ENCODE results near the gene STIP1. TPM values are rescaled to one million over a fixed set of nuclear protein-coding genes. Genes with fewer than 3 reads are reported as not detected.
A peak's percentile ranks its signal among the peaks of the same experiment; 100 is the strongest.

The STIP1 gene
- total RNA-seq, 1 donor from 2014 or later: 252 TPM

GRCh38 chr11:64244107-64244506 is 58.1 kb downstream of the STIP1 start:
- no peak overlapping the region for H3K4me2 ChIP-seq
- H3K9ac ChIP-seq: no peak overlapping the region
- peaks cover 41% of the 10 kb centered on the region for H3F3A ChIP-seq (ENCODE audit: low read depth)
- Mint-ChIP-seq H3K4me3 (peak overlapping the region; percentile 89), H3K4me1 (peaks cover 39% of the 10 kb centered on the region), H3K27me3 (ENCODE audit: insufficient read depth, low read depth) (peaks cover 12% of the 10 kb centered on the region), H3K36me3 (peaks cover 2% of the 10 kb centered on the region), H3K27ac (no peak overlapping the region), H3K9me3 (no peaks in the 10 kb centered on the region)
- peaks cover 22% of the 10 kb centered on the region for H4K20me1 ChIP-seq (ENCODE audit: low read depth)
- TF ChIP-seq EZH2 (IDR thresholded peaks at IDR 0.05): no peak
- no peak for TF ChIP-seq CTCF (IDR thresholded peaks at IDR 0.05)
- TF ChIP-seq EZH2phosphoT487 (IDR thresholded peaks at IDR 0.05): no peak
- no peak overlapping the region for H2AFZ ChIP-seq (replicated peaks)
- H3K9me3 ChIP-seq (ENCODE audit: low read depth): no peaks in the 10 kb centered on the region
- peaks cover 19% of the 10 kb centered on the region for H3K4me1 ChIP-seq
- no peaks in the 10 kb centered on the region for H3K36me3 ChIP-seq
- no peak for DNase-seq (ENCODE audit: low spot score)
- no peak overlapping the region for H3K4me3 ChIP-seq
- H3K27me3 ChIP-seq: peaks cover 6% of the 10 kb centered on the region
- H3K27ac ChIP-seq: no peak overlapping the region
- peaks cover 25% of the 10 kb centered on the region for H3K79me2 ChIP-seq (ENCODE audit: low read depth)

- peaks cover 44% of the 10 kb centered on the region for H3K4me1 Mint-ChIP-seq
- H3K4me3 Mint-ChIP-seq: peak overlapping the region; percentile 89
- no peak overlapping the region for H3K27ac ChIP-seq
- peaks cover 46% of the 10 kb centered on the region for H3F3A ChIP-seq (ENCODE audit: low read depth)
- no peaks in the 10 kb centered on the region for H3K9me3 ChIP-seq (ENCODE audit: low read depth)
- H3K79me2 ChIP-seq (ENCODE audit: low read depth): peaks cover 25% of the 10 kb centered on the region
- H4K20me1 ChIP-seq (ENCODE audit: low read depth): peaks cover 22% of the 10 kb centered on the region
- H3K27me3 ChIP-seq: peaks cover 6% of the 10 kb centered on the region
- H3K27ac Mint-ChIP-seq: no peak overlapping the region
- H3K4me2 ChIP-seq: peak overlapping the region; percentile 82
- H3K27me3 Mint-ChIP-seq (ENCODE audit: insufficient read depth, low read depth): peaks cover 9% of the 10 kb centered on the region
- no peaks in the 10 kb centered on the region for H3K9me3 Mint-ChIP-seq
- H3K4me1 ChIP-seq: peaks cover 27% of the 10 kb centered on the region
- H3K36me3 ChIP-seq: no peaks in the 10 kb centered on the region
- no peak for DNase-seq (ENCODE audit: low spot score)
- TF ChIP-seq CTCF (IDR thresholded peaks at IDR 0.05): no peak
- no peak for TF ChIP-seq EZH2phosphoT487 (IDR thresholded peaks at IDR 0.05)
- no peak for TF ChIP-seq EZH2 (IDR thresholded peaks at IDR 0.05)
- H3K36me3 Mint-ChIP-seq: peaks cover 2% of the 10 kb centered on the region
- peak overlapping the region; percentile 65 for H3K4me3 ChIP-seq
- no peak overlapping the region for H3K9ac ChIP-seq
- no peak overlapping the region for H2AFZ ChIP-seq (replicated peaks)
Observed at GRCh38 chr11:64244966-64245365, 59.0 kb downstream of the STIP1 start.

- Mint-ChIP-seq H3K4me3 (peak overlapping the region; percentile 89), H3K27ac (no peak overlapping the region), H3K4me1 (peaks cover 43% of the 10 kb centered on the region), H3K9me3 (no peaks in the 10 kb centered on the region), H3K27me3 (ENCODE audit: insufficient read depth, low read depth) (peaks cover 9% of the 10 kb centered on the region), H3K36me3 (peaks cover 2% of the 10 kb centered on the region)
- H4K20me1 ChIP-seq (ENCODE audit: low read depth): peaks cover 22% of the 10 kb centered on the region
- H3K4me2 ChIP-seq: peak overlapping the region; percentile 82
- peak overlapping the region; percentile 65 for H3K4me3 ChIP-seq
- no peak overlapping the region for H2AFZ ChIP-seq (replicated peaks)
- peaks cover 25% of the 10 kb centered on the region for H3K79me2 ChIP-seq (ENCODE audit: low read depth)
- H3K9me3 ChIP-seq (ENCODE audit: low read depth): no peaks in the 10 kb centered on the region
- no peak for TF ChIP-seq CTCF (IDR thresholded peaks at IDR 0.05)
- TF ChIP-seq EZH2 (IDR thresholded peaks at IDR 0.05): no peak
- no peak for TF ChIP-seq EZH2phosphoT487 (IDR thresholded peaks at IDR 0.05)
- no peak overlapping the region for H3K27ac ChIP-seq
- peaks cover 29% of the 10 kb centered on the region for H3K4me1 ChIP-seq
- peaks cover 6% of the 10 kb centered on the region for H3K27me3 ChIP-seq
- H3K9ac ChIP-seq: no peak overlapping the region
- no peaks in the 10 kb centered on the region for H3K36me3 ChIP-seq
- no peak for DNase-seq (ENCODE audit: low spot score)
- peaks cover 46% of the 10 kb centered on the region for H3F3A ChIP-seq (ENCODE audit: low read depth)
Observed at GRCh38 chr11:64245401-64245796, 59.4 kb downstream of the STIP1 start.
